ENCODE results near the gene ZFAND3. TPM values are rescaled to one million over a fixed set of nuclear protein-coding genes. Genes with fewer than 3 reads are reported as not detected.

The ZFAND3 gene
- total and polyA plus RNA-seq, 8 donors: 65.9 to 125 (median 118) TPM

DNA sequence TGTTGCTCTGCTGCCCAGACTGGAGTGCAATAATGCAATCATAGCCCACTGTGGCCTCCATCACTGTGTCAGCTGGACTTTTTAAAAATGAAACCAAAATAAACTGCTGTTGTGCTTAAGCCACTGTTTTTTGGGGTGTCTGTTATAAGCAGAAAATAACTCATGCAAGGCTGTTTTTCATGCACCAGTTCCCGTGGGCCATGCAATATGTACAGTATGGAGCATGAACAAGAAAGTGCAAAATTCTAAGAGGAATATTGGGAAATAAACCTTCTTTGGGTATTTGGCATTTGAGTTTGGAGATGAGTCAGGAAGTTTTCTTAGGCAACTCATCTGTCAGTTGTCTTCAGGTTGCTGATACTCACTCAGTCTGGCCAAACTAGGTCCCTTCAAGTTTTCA lies 14.9 kb upstream of the ZFAND3 start:
- Histone ChIP-seq H3K4me3 (no peak overlapping the region), H3K4me1 (peaks cover 0 to 17% of the 10 kb centered on the region in 2 donors), H3K36me3 (no peaks in the 10 kb centered on the region), H3K27ac (no peak overlapping the region), H3K27me3 (no peaks in the 10 kb centered on the region), H3K9me3 (no peaks in the 10 kb centered on the region)
- TF ChIP-seq, protein P1, sequence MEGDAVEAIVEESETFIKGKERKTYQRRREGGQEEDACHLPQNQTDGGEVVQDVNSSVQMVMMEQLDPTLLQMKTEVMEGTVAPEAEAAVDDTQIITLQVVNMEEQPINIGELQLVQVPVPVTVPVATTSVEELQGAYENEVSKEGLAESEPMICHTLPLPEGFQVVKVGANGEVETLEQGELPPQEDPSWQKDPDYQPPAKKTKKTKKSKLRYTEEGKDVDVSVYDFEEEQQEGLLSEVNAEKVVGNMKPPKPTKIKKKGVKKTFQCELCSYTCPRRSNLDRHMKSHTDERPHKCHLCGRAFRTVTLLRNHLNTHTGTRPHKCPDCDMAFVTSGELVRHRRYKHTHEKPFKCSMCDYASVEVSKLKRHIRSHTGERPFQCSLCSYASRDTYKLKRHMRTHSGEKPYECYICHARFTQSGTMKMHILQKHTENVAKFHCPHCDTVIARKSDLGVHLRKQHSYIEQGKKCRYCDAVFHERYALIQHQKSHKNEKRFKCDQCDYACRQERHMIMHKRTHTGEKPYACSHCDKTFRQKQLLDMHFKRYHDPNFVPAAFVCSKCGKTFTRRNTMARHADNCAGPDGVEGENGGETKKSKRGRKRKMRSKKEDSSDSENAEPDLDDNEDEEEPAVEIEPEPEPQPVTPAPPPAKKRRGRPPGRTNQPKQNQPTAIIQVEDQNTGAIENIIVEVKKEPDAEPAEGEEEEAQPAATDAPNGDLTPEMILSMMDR (IDR thresholded peaks at IDR 0.05): no peak
- DNase-seq: no peak
- intact Hi-C loops (cut with DNase I): no loop called here
- no peak for ATAC-seq

DNA sequence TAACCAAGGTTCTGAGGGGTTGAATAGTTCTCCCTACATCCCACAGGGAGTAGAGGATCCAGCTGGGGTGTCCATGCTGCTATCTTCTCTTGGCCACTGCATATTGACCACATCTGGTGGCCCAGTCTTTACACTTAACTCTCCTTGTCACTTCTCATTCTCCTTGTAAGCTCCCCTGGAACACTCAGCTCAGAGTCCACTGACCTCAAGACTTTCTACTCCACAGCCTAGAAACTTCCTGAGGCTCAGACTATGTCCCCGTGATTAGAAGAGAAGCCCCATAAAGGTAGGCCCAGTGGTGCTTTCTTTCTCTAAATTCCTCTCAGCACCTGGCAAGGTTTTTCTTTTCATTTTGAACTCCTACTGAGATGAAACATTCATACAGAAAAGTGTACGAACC lies 13.3 kb upstream of the ZFAND3 start:
- Histone ChIP-seq H3K27ac (no peak overlapping the region), H3K4me1 (peaks cover 0 to 17% of the 10 kb centered on the region in 2 donors), H3K27me3 (no peaks in the 10 kb centered on the region), H3K36me3 (no peaks in the 10 kb centered on the region), H3K4me3 (no peak overlapping the region), H3K9me3 (no peaks in the 10 kb centered on the region)
- ATAC-seq: no peak
- DNase-seq: no peak
- TF ChIP-seq, protein P1 (IDR thresholded peaks at IDR 0.05): no peak
- intact Hi-C loops (cut with DNase I): no loop called here

DNA sequence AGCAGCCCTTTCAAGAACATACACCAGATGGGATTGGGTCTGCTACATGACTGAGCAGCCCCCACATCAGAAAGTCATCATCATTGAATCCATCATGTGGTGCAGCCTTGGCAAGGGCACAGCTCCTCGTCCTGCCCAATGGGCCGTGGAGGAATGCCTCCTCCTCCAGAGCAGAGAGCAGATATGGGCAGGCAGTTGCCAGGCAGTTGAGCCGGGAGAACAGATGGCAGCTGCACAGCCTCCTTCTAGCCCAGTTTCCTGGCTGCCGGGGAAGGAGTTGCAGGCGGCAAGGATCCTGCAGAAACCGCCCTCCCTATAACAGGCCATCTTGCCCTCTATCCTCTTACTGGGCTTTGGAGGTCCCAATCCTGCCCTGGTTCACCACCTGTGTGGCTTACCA lies 11.9 kb upstream of the ZFAND3 start:
- ATAC-seq: no peak
- TF ChIP-seq, protein P1 (IDR thresholded peaks at IDR 0.05): no peak
- Histone ChIP-seq H3K27me3 (no peaks in the 10 kb centered on the region), H3K27ac (no peak overlapping the region), H3K9me3 (no peaks in the 10 kb centered on the region), H3K36me3 (no peaks in the 10 kb centered on the region), H3K4me3 (no peak overlapping the region), H3K4me1 (peaks cover 0 to 12% of the 10 kb centered on the region in 2 donors)
- DNase-seq: peak in 1 of 4 donors; percentile 45
- intact Hi-C loops (cut with DNase I): no loop called here

DNA sequence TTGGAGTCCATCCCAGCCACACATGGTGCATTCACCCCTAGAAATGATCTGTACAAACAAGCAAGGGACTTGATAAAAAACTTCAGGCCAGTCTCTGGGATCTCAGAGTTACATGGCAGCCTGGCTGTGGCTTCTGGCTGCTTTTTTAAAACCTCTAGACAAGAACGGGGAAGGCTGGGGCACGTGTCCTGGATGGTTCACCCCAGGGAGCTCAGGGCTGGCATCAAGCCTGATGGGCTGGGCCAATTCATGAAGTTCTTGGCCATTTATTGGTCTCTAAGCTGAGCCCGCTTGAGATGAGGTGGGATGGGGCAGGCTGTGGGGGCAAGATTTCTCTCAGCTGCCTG lies 10.4 kb upstream of the ZFAND3 start:
- intact Hi-C loops (cut with DNase I): no loop called here
- no peaks in the 10 kb centered on the region for H3K9me3 ChIP-seq
- no peak for ATAC-seq
- TF ChIP-seq, protein P1 (IDR thresholded peaks at IDR 0.05): no peak
- no peak overlapping the region for H3K27ac ChIP-seq
- no peak overlapping the region for H3K4me3 ChIP-seq
- DNase-seq: peak in 1 of 4 donors; percentile 25
- no peaks in the 10 kb centered on the region for H3K27me3 ChIP-seq
- no peaks in the 10 kb centered on the region for H3K36me3 ChIP-seq
- H3K4me1 ChIP-seq: peaks cover 0 to 14% of the 10 kb centered on the region in 2 donors

DNA sequence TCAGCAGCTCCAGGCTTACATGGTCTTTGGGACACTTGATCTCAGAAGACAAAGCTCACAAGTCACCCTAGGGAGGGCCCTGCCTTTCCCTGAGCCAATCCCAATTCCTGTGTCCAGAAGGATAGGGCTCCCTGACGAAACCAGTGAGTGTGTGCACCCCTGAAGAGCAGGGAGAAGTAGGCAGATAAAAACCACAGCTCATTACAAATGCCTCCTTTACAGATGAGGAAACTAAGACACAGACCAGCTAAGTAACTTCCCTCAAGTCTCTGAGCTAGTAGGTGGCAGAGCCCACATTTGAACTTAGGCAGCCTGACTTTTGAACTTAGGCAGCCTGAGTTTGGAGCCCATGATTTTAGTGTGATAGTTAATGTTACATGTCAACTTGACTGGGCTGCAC lies 6.7 kb upstream of the ZFAND3 start:
- peak; percentile 36 for ATAC-seq
- intact Hi-C loops (cut with DNase I): no loop called here
- H3K27ac ChIP-seq: no peak overlapping the region
- no peak for DNase-seq
- TF ChIP-seq, protein P1 (IDR thresholded peaks at IDR 0.05): no peak
- H3K4me3 ChIP-seq: no peak overlapping the region
- H3K9me3 ChIP-seq: no peaks in the 10 kb centered on the region
- H3K4me1 ChIP-seq: peaks cover under 1 to 13% of the 10 kb centered on the region in 2 donors
- no peaks in the 10 kb centered on the region for H3K36me3 ChIP-seq
- no peaks in the 10 kb centered on the region for H3K27me3 ChIP-seq
